Immature natural killer cell (primary cell): ENCODE data around the gene APP. TPM values are rescaled to one million over a fixed set of nuclear protein-coding genes. Genes with fewer than 3 reads are reported as not detected.

Source experiments
- DNase-seq, 3 donors: peaks; one replicate each; pipeline ENCODE4 v3.0.0; 2022; ENCODE audit warnings: mixed read lengths in 1 of 3
- H3K27ac Mint-ChIP-seq, 6 donors: one replicate each; pipeline ENCODE4 v1.8.0; 2020; ENCODE audit warnings: mixed read lengths in 6 of 6, mild to moderate bottlenecking in 5 of 6, inconsistent platforms in 4 of 6, moderate library complexity in 3 of 6
- H3K27me3 Mint-ChIP-seq, 3 donors: one replicate each; pipeline ENCODE4 v1.8.0; 2020 to 2021; ENCODE audit warnings: low read depth in 3 of 3, mild to moderate bottlenecking in 3 of 3, mixed read lengths in 3 of 3, moderate library complexity in 3 of 3, inconsistent platforms in 1 of 3
- H3K36me3 Mint-ChIP-seq, 3 donors: one replicate each; pipeline ENCODE4 v1.8.0; 2020; ENCODE audit warnings: mixed read lengths in 3 of 3, inconsistent platforms in 2 of 3, mild to moderate bottlenecking in 2 of 3
- H3K4me1 Mint-ChIP-seq, 2 donors: one replicate each; pipeline ENCODE4 v1.8.0; 2020; ENCODE audit warnings: inconsistent platforms in 2 of 2, mild to moderate bottlenecking in 2 of 2, mixed read lengths in 2 of 2, moderate library complexity in 1 of 2
- H3K4me3 Mint-ChIP-seq, 5 donors: one replicate each; pipeline ENCODE4 v1.8.0; 2020; ENCODE audit warnings: mild to moderate bottlenecking in 5 of 5, mixed read lengths in 5 of 5, inconsistent platforms in 3 of 5, moderate library complexity in 3 of 5
- H3K9me3 Mint-ChIP-seq, 6 donors: one replicate each; pipeline ENCODE4 v1.8.0; 2020; ENCODE audit warnings: mild to moderate bottlenecking in 6 of 6, mixed read lengths in 6 of 6, inconsistent platforms in 4 of 6, moderate library complexity in 3 of 6
- polyA plus RNA-seq, 3 donors: library from polyadenylated mRNA; unstranded; fragments of 300-500 nt; fragmentation: Illumina TruSeq; gene quantifications; one replicate each; pipeline ENCODE4 v1.2.3, GENCODE V29; 2021

The APP gene
- polyA plus RNA-seq, 3 donors from 2014 or later = 1.4 to 2.4 (median 2.4) TPM

GRCh38 chr21:26177187-26177586 is 6.6 kb upstream of the APP start:
- no peak overlapping the region for H3K27ac Mint-ChIP-seq
- H3K4me3 Mint-ChIP-seq = no peak overlapping the region
- peaks cover 2 to 9% (median 2%) of the 10 kb centered on the region in 3 donors for H3K27me3 Mint-ChIP-seq
- H3K4me1 Mint-ChIP-seq = no peaks in the 10 kb centered on the region
- DNase-seq = no peak
- H3K36me3 Mint-ChIP-seq = no peaks in the 10 kb centered on the region
- peaks cover 0 to 3% (median 0%) of the 10 kb centered on the region in 6 donors for H3K9me3 Mint-ChIP-seq

- Mint-ChIP-seq H3K27me3 (peaks cover 4 to 27% (median 8%) of the 10 kb centered on the region in 3 donors), H3K27ac (no peak overlapping the region)
- DNase-seq = peak in 1 of 3 donors; percentile 2
Observed at GRCh38 chr21:26171258-26172100, 909 bp upstream of the APP start.

GRCh38 chr21:26169611-26170470 is 729 bp downstream of the APP start:
- Mint-ChIP-seq H3K4me3 (peak overlapping the region; percentile 75 to 85 (median 80)), H3K27ac (no peak overlapping the region), H3K9me3 (no peaks in the 10 kb centered on the region), H3K27me3 (peaks cover 4 to 27% (median 8%) of the 10 kb centered on the region in 3 donors), H3K36me3 (no peaks in the 10 kb centered on the region), H3K4me1 (peaks cover 15 to 22% of the 10 kb centered on the region in 2 donors)
- DNase-seq = peak in 2 of 3 donors; percentile 7 to 12

More at GRCh38 chr21:26171258-26172100, 909 bp upstream of the APP start:
- Mint-ChIP-seq H3K4me1 (peaks cover 15 to 22% of the 10 kb centered on the region in 2 donors), H3K9me3 (no peaks in the 10 kb centered on the region), H3K36me3 (no peaks in the 10 kb centered on the region), H3K4me3 (peak overlapping the region; percentile 75 to 82 (median 81))

GRCh38 chr21:26169061-26169610 is 1.4 kb downstream of the APP start:
- Mint-ChIP-seq H3K27ac (no peak overlapping the region), H3K9me3 (no peaks in the 10 kb centered on the region), H3K4me1 (peaks cover 15 to 22% of the 10 kb centered on the region in 2 donors), H3K36me3 (no peaks in the 10 kb centered on the region), H3K27me3 (peaks cover 4 to 27% (median 8%) of the 10 kb centered on the region in 3 donors), H3K4me3 (peak overlapping the region; percentile 75 to 85 (median 80))
- peak in 2 of 3 donors; percentile 1 to 5 for DNase-seq

- H3K36me3 Mint-ChIP-seq = no peaks in the 10 kb centered on the region
Observed at GRCh38 chr21:26168371-26168770, 2.2 kb downstream of the APP start.

GRCh38 chr21:26167593-26167992 is 3.0 kb downstream of the APP start:
- no peak overlapping the region for H3K27ac Mint-ChIP-seq
- no peaks in the 10 kb centered on the region for H3K36me3 Mint-ChIP-seq
- H3K27me3 Mint-ChIP-seq = peaks cover 4 to 25% (median 5%) of the 10 kb centered on the region in 3 donors
- H3K9me3 Mint-ChIP-seq = no peaks in the 10 kb centered on the region
- H3K4me1 Mint-ChIP-seq = peaks cover 15 to 22% of the 10 kb centered on the region in 2 donors
- H3K4me3 Mint-ChIP-seq = no peak overlapping the region
- no peak for DNase-seq

More at GRCh38 chr21:26168371-26168770, 2.2 kb downstream of the APP start:
- no peak overlapping the region for H3K27ac Mint-ChIP-seq
- no peak for DNase-seq
- peaks cover 15 to 22% of the 10 kb centered on the region in 2 donors for H3K4me1 Mint-ChIP-seq
- H3K4me3 Mint-ChIP-seq = peak overlapping the region in 3 of 5 donors; percentile 76 to 85 (median 80)
- H3K27me3 Mint-ChIP-seq = peaks cover 4 to 25% (median 5%) of the 10 kb centered on the region in 3 donors
- no peaks in the 10 kb centered on the region for H3K9me3 Mint-ChIP-seq

GRCh38 chr21:26165331-26165730 is 5.2 kb downstream of the APP start:
- peaks cover 10 to 12% of the 10 kb centered on the region in 2 donors for H3K4me1 Mint-ChIP-seq
- no peak overlapping the region for H3K4me3 Mint-ChIP-seq
- H3K9me3 Mint-ChIP-seq = no peaks in the 10 kb centered on the region
- no peak overlapping the region for H3K27ac Mint-ChIP-seq
- H3K27me3 Mint-ChIP-seq = peaks cover 2 to 16% (median 5%) of the 10 kb centered on the region in 3 donors
- DNase-seq = no peak
- no peaks in the 10 kb centered on the region for H3K36me3 Mint-ChIP-seq

GRCh38 chr21:26164311-26164710 is 6.3 kb downstream of the APP start:
- no peak overlapping the region for H3K27ac Mint-ChIP-seq

GRCh38 chr21:26162081-26162480 is 8.5 kb downstream of the APP start:
- Mint-ChIP-seq H3K27ac (no peak overlapping the region), H3K27me3 (peaks cover 0 to 3% (median 2%) of the 10 kb centered on the region in 3 donors), H3K4me3 (no peak overlapping the region), H3K9me3 (no peaks in the 10 kb centered on the region), H3K36me3 (no peaks in the 10 kb centered on the region), H3K4me1 (no peaks in the 10 kb centered on the region)
- no peak for DNase-seq

More at GRCh38 chr21:26164311-26164710, 6.3 kb downstream of the APP start:
- Mint-ChIP-seq H3K4me3 (no peak overlapping the region), H3K4me1 (peaks cover 8 to 9% of the 10 kb centered on the region in 2 donors), H3K27me3 (peaks cover 2 to 15% (median 5%) of the 10 kb centered on the region in 3 donors), H3K9me3 (no peaks in the 10 kb centered on the region), H3K36me3 (no peaks in the 10 kb centered on the region)
- DNase-seq = no peak

- peaks cover 0 to 3% (median 0%) of the 10 kb centered on the region in 3 donors for H3K27me3 Mint-ChIP-seq
- no peak overlapping the region for H3K4me3 Mint-ChIP-seq
- H3K9me3 Mint-ChIP-seq = no peaks in the 10 kb centered on the region
- H3K27ac Mint-ChIP-seq = no peak overlapping the region
- no peaks in the 10 kb centered on the region for H3K36me3 Mint-ChIP-seq
- H3K4me1 Mint-ChIP-seq = no peaks in the 10 kb centered on the region
- no peak for DNase-seq
Observed at GRCh38 chr21:26159869-26160268, 10.7 kb downstream of the APP start.

- Mint-ChIP-seq H3K36me3 (no peaks in the 10 kb centered on the region), H3K27me3 (peaks cover 0 to 4% (median 3%) of the 10 kb centered on the region in 3 donors), H3K4me1 (no peaks in the 10 kb centered on the region), H3K9me3 (no peaks in the 10 kb centered on the region), H3K4me3 (no peak overlapping the region), H3K27ac (no peak overlapping the region)
- DNase-seq = no peak
Observed at GRCh38 chr21:26157801-26158200, 12.8 kb downstream of the APP start.

- Mint-ChIP-seq H3K27me3 (peaks cover 0 to 4% (median 4%) of the 10 kb centered on the region in 3 donors), H3K9me3 (no peaks in the 10 kb centered on the region), H3K4me1 (no peaks in the 10 kb centered on the region), H3K27ac (no peak overlapping the region), H3K4me3 (no peak overlapping the region), H3K36me3 (no peaks in the 10 kb centered on the region)
- DNase-seq = no peak
Observed at GRCh38 chr21:26154753-26155152, 15.8 kb downstream of the APP start.

GRCh38 chr21:26153758-26154157 is 16.8 kb downstream of the APP start:
- no peaks in the 10 kb centered on the region for H3K9me3 Mint-ChIP-seq
- H3K27ac Mint-ChIP-seq = no peak overlapping the region
- no peaks in the 10 kb centered on the region for H3K4me1 Mint-ChIP-seq
- no peak for DNase-seq
- no peaks in the 10 kb centered on the region for H3K36me3 Mint-ChIP-seq
- peaks cover 0 to 4% (median 4%) of the 10 kb centered on the region in 3 donors for H3K27me3 Mint-ChIP-seq
- no peak overlapping the region for H3K4me3 Mint-ChIP-seq
